Erythroblast (primary cell): ENCODE results near the gene REXO2.

Experiments used
- DNase-seq, 2 experiments: peaks; one replicate each; lab custom pipeline; 2025; lab: John Stamatoyannopoulos, UW
- GATA1 ChIP-seq: IDR thresholded peaks from 2 replicates; pipeline ENCODE4 v1.6.1; 2011; ENCODE audit warnings: low read depth, mild to moderate bottlenecking, control low read depth, low read length, moderate library complexity
- POLR2A ChIP-seq: IDR thresholded peaks from 2 replicates; pipeline ENCODE4 v1.6.1; 2011; ENCODE audit warnings: mild to moderate bottlenecking, low read length

Gene REXO2

DNA sequence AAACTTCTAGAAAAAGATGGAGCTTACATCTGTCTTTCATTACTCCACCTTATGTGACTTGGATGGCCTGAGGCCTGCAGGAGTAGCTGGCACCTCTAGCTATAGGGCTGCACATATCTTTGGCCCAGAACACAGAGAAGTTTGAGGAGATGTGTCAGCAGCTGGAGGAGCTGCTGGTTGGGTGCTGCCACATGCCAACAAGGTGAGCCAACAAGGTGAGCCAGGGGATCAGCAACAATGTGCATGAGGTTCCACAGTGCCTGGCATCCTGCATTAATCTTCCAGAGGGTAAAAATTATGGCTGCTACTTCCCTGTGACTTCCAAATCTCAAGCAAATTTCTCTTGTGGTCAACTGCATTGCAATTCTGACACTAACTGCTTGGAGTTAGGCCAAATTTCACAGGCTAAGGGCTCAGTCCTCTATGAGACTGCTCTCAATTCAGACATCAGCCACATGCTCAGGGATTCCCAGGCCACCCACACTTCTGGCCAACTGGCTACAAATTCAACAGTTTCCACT lies 22.8 kb upstream of the REXO2 start:
- TF ChIP-seq GATA1 (no peak), POLR2A (no peak)
- no peak for DNase-seq

- no peak for TF ChIP-seq POLR2A
- no peak for TF ChIP-seq GATA1
These were observed 13.0 kb upstream of the REXO2 start for GRCh38 chr11:114426280-114426679.

DNA sequence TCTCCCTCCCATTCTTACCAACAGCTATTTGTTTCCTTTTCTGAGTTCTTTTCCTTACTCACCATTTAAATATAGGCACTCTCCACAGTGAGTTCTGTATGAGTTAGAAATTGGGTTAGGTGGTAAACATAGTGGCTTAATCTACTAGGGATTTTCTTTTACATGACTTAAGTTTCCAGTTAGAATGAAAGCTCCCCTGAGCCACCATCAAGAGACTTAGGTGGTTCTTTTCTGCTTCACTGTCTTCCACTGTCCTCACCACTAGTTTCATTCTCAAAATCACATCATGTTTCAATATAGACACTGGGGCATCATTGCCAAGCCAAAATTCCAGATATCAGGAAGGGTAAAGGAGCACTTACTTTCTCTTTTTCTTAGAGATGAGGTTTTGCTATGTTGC lies 9.0 kb upstream of the REXO2 start:
- TF ChIP-seq POLR2A: no peak
- TF ChIP-seq GATA1: no peak
- no peak for DNase-seq

More at GRCh38 chr11:114426280-114426679, 13.0 kb upstream of the REXO2 start:
- DNase-seq: no peak

DNA sequence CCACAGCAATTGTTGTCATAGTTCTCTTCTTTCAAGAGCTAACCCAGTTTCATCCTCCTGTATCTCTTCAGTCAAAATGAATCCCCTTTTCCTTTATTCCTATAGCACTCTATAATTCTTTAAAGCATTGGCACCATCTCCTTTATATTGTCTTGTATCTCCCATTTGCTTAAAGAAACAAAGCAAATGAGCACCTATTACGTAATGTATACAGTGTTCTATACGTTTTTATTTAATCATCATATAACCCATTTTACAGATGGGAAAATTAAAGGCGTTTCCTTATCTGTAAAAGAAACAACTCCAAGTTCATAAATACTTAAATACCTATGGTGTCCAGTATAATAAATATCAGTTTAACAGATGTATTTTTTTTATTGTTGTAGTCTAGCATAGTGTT lies 6.4 kb upstream of the REXO2 start:
- no peak for TF ChIP-seq POLR2A
- no peak for TF ChIP-seq GATA1
- DNase-seq: no peak

- TF ChIP-seq POLR2A (no peak), GATA1 (no peak)
- no peak for DNase-seq
These were observed 5.9 kb upstream of the REXO2 start for GRCh38 chr11:114433376-114433775.

GRCh38 chr11:114438303-114438702 lies 964 bp upstream of the REXO2 start:
- no peak for DNase-seq
- TF ChIP-seq GATA1: no peak
- TF ChIP-seq POLR2A: no peak

- TF ChIP-seq POLR2A (no peak), GATA1 (no peak)
- DNase-seq: peak; percentile 40 to 70
These were observed 1.0 kb downstream of the REXO2 start for GRCh38 chr11:114440121-114440860.

- TF ChIP-seq GATA1 (no peak), POLR2A (no peak)
These were observed 1.9 kb downstream of the REXO2 start for GRCh38 chr11:114440971-114441763.

GRCh38 chr11:114441921-114442320 lies 2.7 kb downstream of the REXO2 start:
- no peak for TF ChIP-seq GATA1
- TF ChIP-seq POLR2A: no peak
- peak in 1 of 2 experiments; percentile 59 for DNase-seq

More at GRCh38 chr11:114440971-114441763, 1.9 kb downstream of the REXO2 start:
- peak; percentile 65 to 80 for DNase-seq

DNA sequence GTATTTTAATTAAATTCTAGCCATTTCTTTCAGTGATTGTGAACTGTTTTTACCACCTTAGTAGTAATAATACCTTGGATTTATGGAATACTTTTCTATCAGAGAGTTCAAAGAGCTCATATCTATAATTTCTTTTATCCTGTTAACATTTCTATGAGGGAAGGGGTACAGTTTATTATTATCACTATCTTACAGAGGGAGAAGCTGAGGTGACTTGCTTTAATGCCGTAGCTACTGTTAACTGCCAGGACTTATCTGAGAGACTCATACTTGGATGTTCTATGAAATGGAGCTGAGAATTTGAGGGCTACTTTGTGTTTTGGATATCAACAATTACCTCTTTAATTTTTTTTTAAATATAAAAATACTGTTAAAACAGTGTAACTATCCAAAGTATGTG lies 3.3 kb downstream of the REXO2 start:
- TF ChIP-seq GATA1 (no peak), POLR2A (peak; percentile 33)
- DNase-seq: peak; percentile 77 to 85

DNA sequence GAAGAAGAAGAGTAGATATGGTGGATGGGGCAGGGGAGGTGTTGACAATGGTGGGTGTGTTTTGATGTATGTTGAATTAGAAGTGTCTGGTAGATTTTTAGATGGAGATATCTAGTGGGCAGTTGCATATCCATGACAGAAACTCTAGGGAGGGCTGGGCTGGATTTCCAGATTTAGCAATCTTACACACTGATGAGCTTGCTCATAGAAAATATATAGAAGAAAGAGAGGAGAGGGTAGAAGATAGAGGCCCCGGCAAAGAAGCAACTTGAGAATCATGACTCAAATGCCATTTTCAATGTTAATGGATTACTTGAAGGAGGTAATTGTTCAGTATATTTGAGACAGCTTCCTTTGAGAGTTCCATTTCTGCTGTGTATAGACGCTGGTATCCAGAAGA lies 8.2 kb downstream of the REXO2 start:
- TF ChIP-seq GATA1 (no peak), POLR2A (no peak)
- DNase-seq: no peak

GRCh38 chr11:114447892-114448291 lies 8.6 kb downstream of the REXO2 start:
- peak; percentile 48 to 77 for DNase-seq
- TF ChIP-seq GATA1 (no peak), POLR2A (no peak)

- DNase-seq: peak; percentile 49 to 65
These were observed 9.6 kb downstream of the REXO2 start for GRCh38 chr11:114448749-114449482.

More at GRCh38 chr11:114448749-114449482, 9.6 kb downstream of the REXO2 start:
- TF ChIP-seq GATA1 (no peak), POLR2A (no peak)
